Subcutaneous adipose tissue (tissue), 4 donors: ENCODE data around the gene STX1A. TPM values are rescaled to one million over a fixed set of nuclear protein-coding genes. Genes with fewer than 3 reads are reported as not detected.

Source experiments
- CTCF ChIP-seq: fragments of 450-650 bp; IDR thresholded peaks from one replicate; pipeline ENCODE4 v1.5.1; 2016; ENCODE audit warnings: low read depth, mild to moderate bottlenecking, control low read depth, antibody characterized with exemption, moderate library complexity
- total RNA-seq, 4 donors: library from RNA; depleted of rRNA; stranded (reverse); fragments of >200 nt; gene quantifications; one replicate each; pipeline ENCODE4 v1.1.0, GENCODE V29; 2016

The STX1A gene
- total RNA-seq, 4 donors from 2014 or later: 2.2 to 12.2 (median 3.4) TPM

- TF ChIP-seq CTCF: no peak
Measured at GRCh38 chr7:73749931-73750776, 30.7 kb upstream of the STX1A start.

- no peak for TF ChIP-seq CTCF
Measured at GRCh38 chr7:73746378-73746777, 26.9 kb upstream of the STX1A start.

GRCh38 chr7:73742753-73743641, 23.5 kb upstream of the STX1A start:
- TF ChIP-seq CTCF: no peak

- no peak for TF ChIP-seq CTCF
Measured at GRCh38 chr7:73742338-73742752, 22.9 kb upstream of the STX1A start.

GRCh38 chr7:73741600-73741999, 22.1 kb upstream of the STX1A start:
- TF ChIP-seq CTCF: no peak

- TF ChIP-seq CTCF: no peak
Measured at GRCh38 chr7:73740771-73741170, 21.3 kb upstream of the STX1A start.

- TF ChIP-seq CTCF: no peak
Measured at GRCh38 chr7:73740212-73740611, 20.7 kb upstream of the STX1A start.
